NCI-H187 treated with DMSO at 0.1 percent for 48 hours (cell line): Measurements from ENCODE around the gene KRT1.
"Not testable (repeated sequence)": the region's sequence is repeated elsewhere in the genome, so short reads cannot be mapped to it uniquely, and the experiment has no call there.

Experiments used
- DNase-seq: peaks from one replicate; lab custom pipeline; 2025; lab: John Stamatoyannopoulos, UW

The KRT1 gene

GRCh38 chr12:52682381-52682660, 2.1 kb upstream of the KRT1 start:
- no peak for DNase-seq

- no peak for DNase-seq
Measured at GRCh38 chr12:52681526-52682380, 1.5 kb upstream of the KRT1 start.

- no peak for DNase-seq
Measured at GRCh38 chr12:52679875-52680274, 332 bp downstream of the KRT1 start.

- DNase-seq: no peak
Measured at GRCh38 chr12:52677671-52678070, 2.5 kb downstream of the KRT1 start.

- DNase-seq: no peak
Measured at GRCh38 chr12:52677126-52677525, 3.1 kb downstream of the KRT1 start.

- DNase-seq: no peak
Measured at GRCh38 chr12:52676163-52676562, 4.0 kb downstream of the KRT1 start.

GRCh38 chr12:52675301-52675701, 4.9 kb downstream of the KRT1 start:
- DNase-seq: no peak

GRCh38 chr12:52674433-52674775, 5.8 kb downstream of the KRT1 start:
- no peak for DNase-seq

GRCh38 chr12:52673713-52674432, 6.3 kb downstream of the KRT1 start:
- no peak for DNase-seq

GRCh38 chr12:52673217-52673616, 7.0 kb downstream of the KRT1 start:
- no peak for DNase-seq

GRCh38 chr12:52672321-52672933, 7.8 kb downstream of the KRT1 start:
- no peak for DNase-seq

GRCh38 chr12:52670961-52671360, 9.2 kb downstream of the KRT1 start:
- no peak for DNase-seq

- no peak for DNase-seq
Measured at GRCh38 chr12:52670506-52670905, 9.7 kb downstream of the KRT1 start.

- DNase-seq: not testable (repeated sequence)
Measured at GRCh38 chr12:52669941-52670340, 10.3 kb downstream of the KRT1 start.

GRCh38 chr12:52669426-52669825, 10.8 kb downstream of the KRT1 start:
- DNase-seq: no peak

GRCh38 chr12:52667931-52668330, 12.3 kb downstream of the KRT1 start:
- DNase-seq: no peak

GRCh38 chr12:52667509-52667908, 12.7 kb downstream of the KRT1 start:
- no peak for DNase-seq

GRCh38 chr12:52666471-52666870, 13.7 kb downstream of the KRT1 start:
- no peak for DNase-seq

GRCh38 chr12:52663420-52663819, 16.8 kb downstream of the KRT1 start:
- DNase-seq: no peak

GRCh38 chr12:52662918-52663229, 17.3 kb downstream of the KRT1 start:
- no peak for DNase-seq

GRCh38 chr12:52662093-52662917, 17.9 kb downstream of the KRT1 start:
- DNase-seq: no peak

- DNase-seq: no peak
Measured at GRCh38 chr12:52661668-52662067, 18.5 kb downstream of the KRT1 start.
